HepG2 (cell line): ENCODE data around the gene LRSAM1. TPM values are rescaled to one million over a fixed set of nuclear protein-coding genes. Genes with fewer than 3 reads are reported as not detected.

Experiments
- FOXO1 ChIP-seq: sonication (generic); formaldehyde crosslinking; IDR thresholded peaks from 2 replicates; pipeline ENCODE4 v1.4.0; 2020; ENCODE audit warnings: missing genetic modification reagents
- HES4 ChIP-seq: sonication (generic); formaldehyde crosslinking; IDR thresholded peaks from 2 replicates; pipeline ENCODE4 v1.9.0; 2021; ENCODE audit warnings: mild to moderate bottlenecking, missing genetic modification reagents, borderline replicate concordance
- JUNB ChIP-seq: sonication (generic); formaldehyde crosslinking; IDR thresholded peaks from 2 replicates; pipeline ENCODE4 v1.8.0; 2022; ENCODE audit warnings: missing genetic modification reagents, mild to moderate bottlenecking, borderline replicate concordance
- KMT2A ChIP-seq: sonication (generic); formaldehyde crosslinking; IDR thresholded peaks from 2 replicates; pipeline ENCODE4 v1.4.0; 2020; ENCODE audit warnings: missing genetic modification reagents
- PHF8 ChIP-seq: sonication (generic); formaldehyde crosslinking; IDR thresholded peaks from 2 replicates; pipeline ENCODE4 v1.5.0; 2020; ENCODE audit warnings: missing genetic modification reagents
- PITX1 ChIP-seq: sonication (generic); formaldehyde crosslinking; IDR thresholded peaks from 2 replicates; pipeline ENCODE4 v1.5.1; 2020; ENCODE audit warnings: mild to moderate bottlenecking, missing genetic modification reagents
- RXRA ChIP-seq: sonication (generic); formaldehyde crosslinking; IDR thresholded peaks from 2 replicates; pipeline ENCODE4 v1.5.1; 2020; ENCODE audit warnings: missing genetic modification reagents
- SAP130 ChIP-seq: IDR thresholded peaks from 2 replicates; pipeline ENCODE4 v1.6.1; 2016; ENCODE audit warnings: low read depth
- SPEN ChIP-seq: sonication (generic); formaldehyde crosslinking; IDR thresholded peaks from 2 replicates; pipeline ENCODE4 v1.5.1; 2020; ENCODE audit warnings: low read depth, mild to moderate bottlenecking, missing genetic modification reagents
- YY1 ChIP-seq: IDR thresholded peaks from 2 replicates; pipeline ENCODE4 v1.6.1; 2011; ENCODE audit warnings: low read length, low read depth, moderate library complexity, mild to moderate bottlenecking; ENCODE audit not compliant: insufficient read depth, insufficient replicate concordance
- ZFY ChIP-seq: sonication (generic); formaldehyde crosslinking; IDR thresholded peaks from 2 replicates; pipeline ENCODE4 v1.4.0; 2020; ENCODE audit warnings: missing genetic modification reagents
- ZIK1 ChIP-seq: sonication (generic); formaldehyde crosslinking; IDR thresholded peaks from 2 replicates; pipeline ENCODE4 v1.5.0; 2020; ENCODE audit warnings: mild to moderate bottlenecking, low read depth, missing genetic modification reagents, borderline replicate concordance
- ZNF451 ChIP-seq: sonication (generic); formaldehyde crosslinking; IDR thresholded peaks from 2 replicates; pipeline ENCODE4 v1.5.0; 2020; ENCODE audit warnings: mild to moderate bottlenecking, missing genetic modification reagents
- ZNF562 ChIP-seq: sonication (generic); formaldehyde crosslinking; IDR thresholded peaks from 2 replicates; pipeline ENCODE4 v1.8.0; 2022; ENCODE audit warnings: missing genetic modification reagents, borderline replicate concordance
- polyA plus RNA-seq, 8 experiments: library from polyadenylated mRNA; depleted of rRNA in 3 of 8; stranded (reverse) in 7 of 8; unstranded in 1 of 8; fragments of >200 nt; fragmentation: Illumina TruSeq in 4 of 8; extraction: Trizol in 4 of 8; gene quantifications; 2 replicates each; pipeline versions ENCODE4 v1.2.1 to v1.2.3, GENCODE V29; 2011 to 2016; ENCODE audit warnings: low read depth in 4 of 8, missing spikeins in 1 of 8, mixed read lengths in 1 of 8; ENCODE audit not compliant: insufficient read depth in 1 of 8
- total RNA-seq, 5 experiments: library from RNA; depleted of rRNA; stranded (reverse); fragments of >200 nt; fragmentation: Illumina TruSeq; extraction: Trizol; gene quantifications; 2 replicates each; pipeline ENCODE4 v1.2.3, GENCODE V29; 2016; ENCODE audit warnings: low read depth in 1 of 5
- TF ChIP-seq, protein P1 (sequence below): sonication (generic); formaldehyde crosslinking; IDR thresholded peaks from 2 replicates; pipeline ENCODE4 v1.5.0; 2020; ENCODE audit warnings: mild to moderate bottlenecking, missing genetic modification reagents, borderline replicate concordance
- TF ChIP-seq, protein P2 (sequence below): sonication (generic); formaldehyde crosslinking; IDR thresholded peaks from 2 replicates; pipeline ENCODE4 v1.8.1; 2023; ENCODE audit warnings: mild to moderate bottlenecking, moderate library complexity, missing genetic modification reagents
- TF ChIP-seq, protein P3 (sequence below): sonication (generic); formaldehyde crosslinking; IDR thresholded peaks from 2 replicates; pipeline ENCODE4 v1.8.0; 2022; ENCODE audit warnings: missing genetic modification reagents, mild to moderate bottlenecking, moderate library complexity, borderline replicate concordance
- TF ChIP-seq, protein P4 (sequence below): sonication (generic); formaldehyde crosslinking; IDR thresholded peaks from 2 replicates; pipeline ENCODE4 v1.4.0; 2020; ENCODE audit warnings: mild to moderate bottlenecking, missing genetic modification reagents

LRSAM1 gene
- total and polyA plus RNA-seq, 2 of the 13 experiments (the other 11 are each of a cell fraction or from before 2014, with no cell fraction given): 8.7 to 10.2 TPM

DNA sequence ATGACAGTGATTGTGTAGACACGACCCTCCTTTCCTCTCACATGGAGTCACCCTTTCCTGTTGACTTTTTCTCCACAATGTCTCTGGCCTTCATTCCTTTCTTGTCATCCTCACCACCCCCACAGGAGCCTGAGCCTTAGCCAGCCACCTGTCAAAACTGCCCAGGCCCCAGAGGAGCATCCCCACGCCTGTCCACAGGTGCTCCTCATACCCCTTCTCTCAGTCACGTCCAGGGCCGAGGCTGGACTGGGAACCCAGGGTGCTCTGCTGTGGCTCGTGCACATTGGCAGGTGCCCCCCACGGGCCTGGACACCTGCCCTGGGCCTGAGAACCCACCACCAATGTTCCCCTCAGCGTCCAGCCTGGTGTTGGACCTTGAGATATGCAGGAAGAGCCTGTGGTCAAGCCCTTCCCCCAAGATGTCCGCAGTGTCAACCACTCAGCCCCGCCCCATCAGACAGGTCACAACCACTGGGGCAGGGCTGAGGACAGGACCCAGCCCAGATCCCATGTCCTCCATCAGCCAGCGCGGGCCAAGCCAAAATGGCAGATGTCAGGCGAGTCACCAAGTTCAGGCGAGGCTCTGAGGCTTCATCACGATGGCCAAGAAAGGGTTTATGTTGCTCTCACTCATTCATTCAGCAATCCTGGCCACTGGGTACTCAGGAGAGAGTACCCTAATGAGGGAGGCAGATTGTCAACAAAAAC is 95.0 kb downstream of the LRSAM1 start (continued):
- peak; percentile 16; the same call in 1 of the 2 replicates for TF ChIP-seq SPEN (CRISPR knock-in tag)
- TF ChIP-seq, protein P1, sequence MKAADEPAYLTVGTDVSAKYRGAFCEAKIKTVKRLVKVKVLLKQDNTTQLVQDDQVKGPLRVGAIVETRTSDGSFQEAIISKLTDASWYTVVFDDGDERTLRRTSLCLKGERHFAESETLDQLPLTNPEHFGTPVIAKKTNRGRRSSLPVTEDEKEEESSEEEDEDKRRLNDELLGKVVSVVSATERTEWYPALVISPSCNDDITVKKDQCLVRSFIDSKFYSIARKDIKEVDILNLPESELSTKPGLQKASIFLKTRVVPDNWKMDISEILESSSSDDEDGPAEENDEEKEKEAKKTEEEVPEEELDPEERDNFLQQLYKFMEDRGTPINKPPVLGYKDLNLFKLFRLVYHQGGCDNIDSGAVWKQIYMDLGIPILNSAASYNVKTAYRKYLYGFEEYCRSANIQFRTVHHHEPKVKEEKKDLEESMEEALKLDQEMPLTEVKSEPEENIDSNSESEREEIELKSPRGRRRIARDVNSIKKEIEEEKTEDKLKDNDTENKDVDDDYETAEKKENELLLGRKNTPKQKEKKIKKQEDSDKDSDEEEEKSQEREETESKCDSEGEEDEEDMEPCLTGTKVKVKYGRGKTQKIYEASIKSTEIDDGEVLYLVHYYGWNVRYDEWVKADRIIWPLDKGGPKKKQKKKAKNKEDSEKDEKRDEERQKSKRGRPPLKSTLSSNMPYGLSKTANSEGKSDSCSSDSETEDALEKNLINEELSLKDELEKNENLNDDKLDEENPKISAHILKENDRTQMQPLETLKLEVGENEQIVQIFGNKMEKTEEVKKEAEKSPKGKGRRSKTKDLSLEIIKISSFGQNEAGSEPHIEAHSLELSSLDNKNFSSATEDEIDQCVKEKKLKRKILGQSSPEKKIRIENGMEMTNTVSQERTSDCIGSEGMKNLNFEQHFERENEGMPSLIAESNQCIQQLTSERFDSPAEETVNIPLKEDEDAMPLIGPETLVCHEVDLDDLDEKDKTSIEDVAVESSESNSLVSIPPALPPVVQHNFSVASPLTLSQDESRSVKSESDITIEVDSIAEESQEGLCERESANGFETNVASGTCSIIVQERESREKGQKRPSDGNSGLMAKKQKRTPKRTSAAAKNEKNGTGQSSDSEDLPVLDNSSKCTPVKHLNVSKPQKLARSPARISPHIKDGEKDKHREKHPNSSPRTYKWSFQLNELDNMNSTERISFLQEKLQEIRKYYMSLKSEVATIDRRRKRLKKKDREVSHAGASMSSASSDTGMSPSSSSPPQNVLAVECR: 0 out of 2 replicates have a peak, but pooled peaks have one; percentile 19
- no peak for TF ChIP-seq ZFY
- TF ChIP-seq ZIK1 (CRISPR knock-in tag): no peak
- peak; percentile 28; the same call in 1 of the 2 replicates for TF ChIP-seq SAP130 (CRISPR knock-in tag)
- TF ChIP-seq HES4 (CRISPR knock-in tag): no peak
- 0 out of 2 replicates have a peak, but pooled peaks have one; percentile 6 for TF ChIP-seq PITX1 (CRISPR knock-in tag)
- TF ChIP-seq, protein P2, sequence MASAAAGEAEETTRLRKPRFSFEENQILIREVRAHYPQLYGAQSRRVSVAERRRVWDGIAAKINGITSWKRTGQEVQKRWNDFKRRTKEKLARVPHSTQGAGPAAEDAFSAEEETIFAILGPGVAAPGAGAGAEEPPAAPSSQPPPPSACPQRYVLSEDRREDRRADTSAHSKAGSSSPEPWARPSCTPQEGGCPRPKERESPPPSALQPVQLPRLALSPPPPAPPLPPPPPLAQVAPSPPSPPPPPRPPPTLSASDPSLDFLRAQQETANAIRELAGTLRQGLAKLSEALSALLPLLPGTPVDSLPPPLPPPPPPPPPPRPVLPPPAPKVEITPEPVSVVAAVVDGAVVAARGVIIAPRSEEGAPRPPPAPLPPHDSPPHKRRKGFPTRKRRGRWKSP: no peak
- TF ChIP-seq YY1: peak; percentile 39
- TF ChIP-seq, protein P3, sequence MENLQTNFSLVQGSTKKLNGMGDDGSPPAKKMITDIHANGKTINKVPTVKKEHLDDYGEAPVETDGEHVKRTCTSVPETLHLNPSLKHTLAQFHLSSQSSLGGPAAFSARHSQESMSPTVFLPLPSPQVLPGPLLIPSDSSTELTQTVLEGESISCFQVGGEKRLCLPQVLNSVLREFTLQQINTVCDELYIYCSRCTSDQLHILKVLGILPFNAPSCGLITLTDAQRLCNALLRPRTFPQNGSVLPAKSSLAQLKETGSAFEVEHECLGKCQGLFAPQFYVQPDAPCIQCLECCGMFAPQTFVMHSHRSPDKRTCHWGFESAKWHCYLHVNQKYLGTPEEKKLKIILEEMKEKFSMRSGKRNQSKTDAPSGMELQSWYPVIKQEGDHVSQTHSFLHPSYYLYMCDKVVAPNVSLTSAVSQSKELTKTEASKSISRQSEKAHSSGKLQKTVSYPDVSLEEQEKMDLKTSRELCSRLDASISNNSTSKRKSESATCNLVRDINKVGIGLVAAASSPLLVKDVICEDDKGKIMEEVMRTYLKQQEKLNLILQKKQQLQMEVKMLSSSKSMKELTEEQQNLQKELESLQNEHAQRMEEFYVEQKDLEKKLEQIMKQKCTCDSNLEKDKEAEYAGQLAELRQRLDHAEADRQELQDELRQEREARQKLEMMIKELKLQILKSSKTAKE (CRISPR knock-in tag): 0 out of 2 replicates have a peak, but pooled peaks have one; percentile 11
- TF ChIP-seq ZNF562: no peak
- TF ChIP-seq RXRA (CRISPR knock-in tag): peak; percentile 20; the same call in 1 of the 2 replicates
- TF ChIP-seq JUNB (CRISPR knock-in tag): no peak
- TF ChIP-seq, protein P4, sequence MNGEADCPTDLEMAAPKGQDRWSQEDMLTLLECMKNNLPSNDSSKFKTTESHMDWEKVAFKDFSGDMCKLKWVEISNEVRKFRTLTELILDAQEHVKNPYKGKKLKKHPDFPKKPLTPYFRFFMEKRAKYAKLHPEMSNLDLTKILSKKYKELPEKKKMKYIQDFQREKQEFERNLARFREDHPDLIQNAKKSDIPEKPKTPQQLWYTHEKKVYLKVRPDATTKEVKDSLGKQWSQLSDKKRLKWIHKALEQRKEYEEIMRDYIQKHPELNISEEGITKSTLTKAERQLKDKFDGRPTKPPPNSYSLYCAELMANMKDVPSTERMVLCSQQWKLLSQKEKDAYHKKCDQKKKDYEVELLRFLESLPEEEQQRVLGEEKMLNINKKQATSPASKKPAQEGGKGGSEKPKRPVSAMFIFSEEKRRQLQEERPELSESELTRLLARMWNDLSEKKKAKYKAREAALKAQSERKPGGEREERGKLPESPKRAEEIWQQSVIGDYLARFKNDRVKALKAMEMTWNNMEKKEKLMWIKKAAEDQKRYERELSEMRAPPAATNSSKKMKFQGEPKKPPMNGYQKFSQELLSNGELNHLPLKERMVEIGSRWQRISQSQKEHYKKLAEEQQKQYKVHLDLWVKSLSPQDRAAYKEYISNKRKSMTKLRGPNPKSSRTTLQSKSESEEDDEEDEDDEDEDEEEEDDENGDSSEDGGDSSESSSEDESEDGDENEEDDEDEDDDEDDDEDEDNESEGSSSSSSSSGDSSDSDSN (CRISPR knock-in tag): peak; percentile 24; the same call in 1 of the 2 replicates
- TF ChIP-seq PHF8 (CRISPR knock-in tag): peak; percentile 10; the same call in 1 of the 2 replicates
- no peak for TF ChIP-seq KMT2A (CRISPR knock-in tag)
- no peak for TF ChIP-seq ZNF451 (CRISPR knock-in tag)
- TF ChIP-seq FOXO1 (CRISPR knock-in tag): 0 out of 2 replicates have a peak, but pooled peaks have one; percentile 28
